HG02798 (cell line): Measurements from ENCODE around the gene LSAMP.

Source experiments
- ATAC-seq: cut with Tn5 transposase; IDR thresholded peaks from one replicate; pipeline ENCODE4 v1.9.1; 2021; ENCODE audit warnings: mild to moderate bottlenecking; ENCODE audit not compliant: unreplicated experiment, poor library complexity

The LSAMP gene

GRCh38 chr3:115922681-115923347, 522.5 kb downstream of the LSAMP start:
- ATAC-seq, result peak; percentile 59

- no peak for ATAC-seq
Measured at GRCh38 chr3:115921711-115922110, 523.6 kb downstream of the LSAMP start.

- ATAC-seq, result no peak
Measured at GRCh38 chr3:115918900-115919299, 526.4 kb downstream of the LSAMP start.

- no peak for ATAC-seq
Measured at GRCh38 chr3:115916866-115917265, 528.4 kb downstream of the LSAMP start.

- ATAC-seq, result no peak
Measured at GRCh38 chr3:115915061-115915460, 530.2 kb downstream of the LSAMP start.

- ATAC-seq, result no peak
Measured at GRCh38 chr3:115913069-115913686, 532.1 kb downstream of the LSAMP start.

GRCh38 chr3:115912372-115912771, 532.9 kb downstream of the LSAMP start:
- no peak for ATAC-seq

GRCh38 chr3:115905871-115906270, 539.4 kb downstream of the LSAMP start:
- no peak for ATAC-seq

GRCh38 chr3:115903843-115904242, 541.4 kb downstream of the LSAMP start:
- no peak for ATAC-seq

GRCh38 chr3:115901008-115901407, 544.3 kb downstream of the LSAMP start:
- no peak for ATAC-seq

GRCh38 chr3:115899535-115899934, 545.8 kb downstream of the LSAMP start:
- no peak for ATAC-seq

- no peak for ATAC-seq
Measured at GRCh38 chr3:115898656-115899410, 546.5 kb downstream of the LSAMP start.

GRCh38 chr3:115891006-115891636, 554.2 kb downstream of the LSAMP start:
- ATAC-seq, result no peak

- ATAC-seq, result no peak
Measured at GRCh38 chr3:115890579-115890978, 554.7 kb downstream of the LSAMP start.

- no peak for ATAC-seq
Measured at GRCh38 chr3:115885621-115886020, 559.7 kb downstream of the LSAMP start.

- ATAC-seq, result no peak
Measured at GRCh38 chr3:115877615-115877899, 567.7 kb downstream of the LSAMP start.

- ATAC-seq, result no peak
Measured at GRCh38 chr3:115876876-115877614, 568.2 kb downstream of the LSAMP start.

- no peak for ATAC-seq
Measured at GRCh38 chr3:115875460-115875859, 569.8 kb downstream of the LSAMP start.

- no peak for ATAC-seq
Measured at GRCh38 chr3:115871735-115872134, 573.6 kb downstream of the LSAMP start.

- ATAC-seq, result no peak
Measured at GRCh38 chr3:115864911-115865310, 580.4 kb downstream of the LSAMP start.

GRCh38 chr3:115862849-115863248, 582.4 kb downstream of the LSAMP start:
- ATAC-seq, result no peak
